HL-60 (cell line): Measurements from ENCODE around the gene PKNOX1.
"Not testable (repeated sequence)": the region's sequence is repeated elsewhere in the genome, so short reads cannot be mapped to it uniquely, and the experiment has no call there.

ENCODE experiments used
- DNase-seq, 2 experiments: peaks; one replicate each; pipeline ENCODE4 v3.0.0-alpha.2; 2010 to 2020; ENCODE audit warnings: low read depth in 1 of 2, low spot score in 1 of 2
- H3K27ac ChIP-seq: fragments of 250-450 bp; sonication (Bioruptor Pico); replicated peaks from 2 replicates; pipeline ENCODE4 v1.5.1; 2020; ENCODE audit warnings: mild to moderate bottlenecking, moderate library complexity
- H3K27me3 ChIP-seq: fragments of 250-450 bp; sonication (Bioruptor Pico); 2 replicates; pipeline ENCODE4 v1.5.1; 2021; ENCODE audit warnings: mild to moderate bottlenecking, moderate library complexity; ENCODE audit not compliant: insufficient read depth, poor library complexity, severe bottlenecking
- H3K4me3 ChIP-seq: replicated peaks from 2 replicates; pipeline ENCODE4 v1.5.1; 2011; ENCODE audit warnings: mild to moderate bottlenecking, control low read depth, low read length; ENCODE audit not compliant: insufficient read depth
- CTCF ChIP-seq: IDR thresholded peaks from one replicate; pipeline ENCODE4 v1.5.1; 2011; ENCODE audit warnings: low read length, control low read depth, inconsistent platforms; ENCODE audit not compliant: insufficient read depth
- GABPA ChIP-seq: IDR thresholded peaks from 2 replicates; pipeline ENCODE4 v1.6.1; 2012; ENCODE audit warnings: low read depth
- POLR2AphosphoS5 ChIP-seq: IDR thresholded peaks from 2 replicates; pipeline ENCODE4 v1.6.1; 2012; ENCODE audit warnings: low read depth
- REST ChIP-seq: IDR thresholded peaks from 2 replicates; pipeline ENCODE4 v1.6.1; 2012; ENCODE audit warnings: low read depth; ENCODE audit not compliant: insufficient replicate concordance
- SPI1 ChIP-seq: IDR thresholded peaks from 2 replicates; pipeline ENCODE4 v1.6.1; 2012; ENCODE audit warnings: low read depth, mild to moderate bottlenecking, borderline replicate concordance
- long read RNA-seq: library from polyadenylated mRNA; unstranded; transcript quantifications from one replicate; pipeline ENCODE4 v2.0.0, GENCODE V29; 2020

Gene PKNOX1
- long read RNA-seq, full-length matches to known transcripts, result 23 of 37 reads
- long read RNA-seq, partial matches to known transcripts, result 7 of 37 reads
- long read RNA-seq, other reads (novel, unspliced or antisense), result 7 of 37 reads

GRCh38 chr21:42973991-42974831 is at the start of gene PKNOX1:
Gene PKNOX1 (plus strand): TSS chr21:42974562. CDS start chr21:43004382, 29,820 bp downstream.
- DNase-seq, result peak; percentile 98 to 99

GRCh38 chr21:42925114-42925926 is 49.0 kb upstream of the PKNOX1 start, which contains the start of gene ERVH48-1:
Gene ERVH48-1 (minus strand): TSS chr21:42925630. CDS start chr21:42919006, 6,624 bp downstream.
- TF ChIP-seq POLR2AphosphoS5 (no peak), REST (no peak), SPI1 (no peak), GABPA (no peak), CTCF (no peak)
- Histone ChIP-seq H3K27ac (peak within 1 kb of the TSS; percentile 54), H3K4me3 (no peak within 1 kb of the TSS), H3K27me3 (no peaks in the 10 kb centered on the region)
- DNase-seq, result no peak

More at GRCh38 chr21:42973991-42974831, at the start of gene PKNOX1:
- Histone ChIP-seq H3K27me3 (no peaks in the 10 kb centered on the region), H3K4me3 (peak within 1 kb of the TSS; percentile 65), H3K27ac (peak within 1 kb of the TSS; percentile 95)
- TF ChIP-seq POLR2AphosphoS5 (no peak; the same call in 1 of the 2 replicates), CTCF (no peak), REST (no peak), GABPA (no peak), SPI1 (no peak)

- DNase-seq, H3K27me3 ChIP-seq, H3K4me3 ChIP-seq, H3K27ac ChIP-seq: not testable (repeated sequence)
Measured at GRCh38 chr21:42927474-42928200, 46.7 kb upstream of the PKNOX1 start.
